Mesothelial cell of epicardium (in vitro differentiated cells): ENCODE results near the gene COL27A1. TPM values are rescaled to one million over a fixed set of nuclear protein-coding genes. Genes with fewer than 3 reads are reported as not detected.

ENCODE experiments used
- DNase-seq, 2 experiments: peaks; one replicate each; pipeline ENCODE4 v3.0.0; 2021; ENCODE audit warnings: low spot score in 2 of 2; ENCODE audit not compliant: unreplicated experiment in 2 of 2
- H3K27ac Mint-ChIP-seq: 2 replicates; pipeline ENCODE4 v1.8.0; 2021; ENCODE audit warnings: mixed read lengths
- H3K27me3 Mint-ChIP-seq: 2 replicates; pipeline ENCODE4 v1.8.0; 2021; ENCODE audit warnings: low read depth, mixed read lengths
- H3K36me3 Mint-ChIP-seq: 2 replicates; pipeline ENCODE4 v1.8.0; 2021; ENCODE audit warnings: mixed read lengths
- H3K4me1 Mint-ChIP-seq: 2 replicates; pipeline ENCODE4 v1.8.0; 2021; ENCODE audit warnings: mixed read lengths
- H3K4me3 Mint-ChIP-seq: 2 replicates; pipeline ENCODE4 v1.8.0; 2021; ENCODE audit warnings: mild to moderate bottlenecking, moderate library complexity, mixed read lengths
- H3K9me3 Mint-ChIP-seq: 2 replicates; pipeline ENCODE4 v1.8.0; 2021; ENCODE audit warnings: mixed read lengths
- total RNA-seq: library from RNA; stranded (reverse); gene quantifications from 3 replicates; pipeline ENCODE4 v1.2.1, GENCODE V29; 2021
- TF ChIP-seq, protein P1 (sequence below): fragments of 200-600 bp; sonication (generic); IDR thresholded peaks from one replicate; pipeline ENCODE4 v1.5.0; 2021; ENCODE audit warnings: antibody characterized with exemption; ENCODE audit not compliant: unreplicated experiment

Gene COL27A1
- total RNA-seq, 1 donor from 2014 or later = 138 TPM

DNA sequence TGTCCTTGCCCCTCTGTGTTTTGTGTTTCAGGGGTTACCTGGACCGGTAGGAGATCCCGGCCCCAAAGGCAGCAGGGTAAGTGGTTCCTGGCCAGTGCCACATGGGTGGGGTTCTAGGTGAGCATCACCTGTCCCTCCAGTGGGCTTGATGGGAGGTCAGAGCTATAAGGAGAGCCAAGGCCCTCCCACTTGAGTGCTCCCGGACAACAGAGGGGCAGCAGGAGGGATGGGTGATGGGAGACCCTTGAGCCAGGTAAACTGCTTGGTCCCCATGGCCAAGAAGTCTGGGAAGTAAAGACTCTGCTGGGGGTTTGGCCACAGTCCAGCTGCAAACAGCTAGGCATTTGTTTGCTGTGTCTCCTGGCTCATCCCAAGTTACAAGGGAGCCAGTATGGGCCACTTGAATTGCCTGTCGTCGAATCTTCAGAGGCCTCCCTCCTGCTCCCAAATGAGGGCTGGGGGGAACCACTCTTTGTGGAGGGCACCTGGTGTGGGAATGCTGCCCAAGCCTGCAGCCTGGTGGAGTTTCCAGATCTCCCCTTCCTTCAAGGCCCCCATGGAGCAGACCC is 51.0 kb downstream of the COL27A1 start:
- H3K9me3 Mint-ChIP-seq = no peaks in the 10 kb centered on the region
- TF ChIP-seq, protein P1, sequence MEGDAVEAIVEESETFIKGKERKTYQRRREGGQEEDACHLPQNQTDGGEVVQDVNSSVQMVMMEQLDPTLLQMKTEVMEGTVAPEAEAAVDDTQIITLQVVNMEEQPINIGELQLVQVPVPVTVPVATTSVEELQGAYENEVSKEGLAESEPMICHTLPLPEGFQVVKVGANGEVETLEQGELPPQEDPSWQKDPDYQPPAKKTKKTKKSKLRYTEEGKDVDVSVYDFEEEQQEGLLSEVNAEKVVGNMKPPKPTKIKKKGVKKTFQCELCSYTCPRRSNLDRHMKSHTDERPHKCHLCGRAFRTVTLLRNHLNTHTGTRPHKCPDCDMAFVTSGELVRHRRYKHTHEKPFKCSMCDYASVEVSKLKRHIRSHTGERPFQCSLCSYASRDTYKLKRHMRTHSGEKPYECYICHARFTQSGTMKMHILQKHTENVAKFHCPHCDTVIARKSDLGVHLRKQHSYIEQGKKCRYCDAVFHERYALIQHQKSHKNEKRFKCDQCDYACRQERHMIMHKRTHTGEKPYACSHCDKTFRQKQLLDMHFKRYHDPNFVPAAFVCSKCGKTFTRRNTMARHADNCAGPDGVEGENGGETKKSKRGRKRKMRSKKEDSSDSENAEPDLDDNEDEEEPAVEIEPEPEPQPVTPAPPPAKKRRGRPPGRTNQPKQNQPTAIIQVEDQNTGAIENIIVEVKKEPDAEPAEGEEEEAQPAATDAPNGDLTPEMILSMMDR = no peak
- peaks cover 20% of the 10 kb centered on the region for H3K36me3 Mint-ChIP-seq
- H3K27ac Mint-ChIP-seq = peak overlapping the region; percentile 96
- no peaks in the 10 kb centered on the region for H3K27me3 Mint-ChIP-seq
- H3K4me3 Mint-ChIP-seq = no peak overlapping the region
- no peak for DNase-seq
- peaks cover 56% of the 10 kb centered on the region for H3K4me1 Mint-ChIP-seq

DNA sequence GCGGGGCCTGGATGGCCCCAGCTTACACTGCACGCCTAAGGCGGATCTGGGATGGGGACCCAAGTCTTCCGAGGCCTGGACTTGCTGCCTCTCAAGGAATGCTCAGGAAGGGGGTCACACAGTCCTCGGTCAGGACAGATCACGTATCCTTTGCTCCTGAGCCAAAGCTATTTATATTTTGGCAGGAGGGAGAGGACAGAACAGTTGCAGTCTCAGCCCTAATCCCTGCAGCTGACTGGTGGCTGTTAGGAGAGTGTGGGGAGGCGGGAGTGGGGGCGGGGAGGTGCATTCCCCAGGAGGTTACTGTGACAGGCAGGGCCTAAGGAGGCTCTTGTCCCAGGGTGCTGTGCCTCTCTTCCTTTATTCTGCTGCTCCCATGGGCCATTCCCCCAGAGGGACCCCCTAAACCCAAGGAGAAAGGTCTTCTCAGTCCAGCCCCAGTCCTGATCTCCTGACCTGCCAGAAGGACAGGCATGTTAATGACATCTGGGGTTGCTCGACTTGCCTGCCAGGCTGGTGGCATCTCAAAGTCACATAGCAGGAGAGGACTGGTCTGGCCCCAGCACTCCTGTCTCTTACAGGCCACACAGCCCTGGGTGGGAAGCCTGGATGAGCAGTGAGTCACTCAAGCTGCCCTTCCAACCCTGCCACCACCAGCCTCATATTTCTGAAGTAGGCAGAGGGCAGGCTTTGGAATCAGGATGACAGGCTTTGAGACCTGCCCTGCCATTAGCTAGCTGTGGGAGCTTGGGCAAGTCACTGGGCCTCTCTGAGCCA is 51.9 kb downstream of the COL27A1 start:
- TF ChIP-seq, protein P1 = no peak
- no peak overlapping the region for H3K4me3 Mint-ChIP-seq
- DNase-seq = peak; percentile 42 to 59
- peaks cover 55% of the 10 kb centered on the region for H3K4me1 Mint-ChIP-seq
- peak overlapping the region; percentile 87 for H3K27ac Mint-ChIP-seq
- H3K9me3 Mint-ChIP-seq = no peaks in the 10 kb centered on the region
- H3K36me3 Mint-ChIP-seq = peaks cover 19% of the 10 kb centered on the region
- no peaks in the 10 kb centered on the region for H3K27me3 Mint-ChIP-seq

DNA sequence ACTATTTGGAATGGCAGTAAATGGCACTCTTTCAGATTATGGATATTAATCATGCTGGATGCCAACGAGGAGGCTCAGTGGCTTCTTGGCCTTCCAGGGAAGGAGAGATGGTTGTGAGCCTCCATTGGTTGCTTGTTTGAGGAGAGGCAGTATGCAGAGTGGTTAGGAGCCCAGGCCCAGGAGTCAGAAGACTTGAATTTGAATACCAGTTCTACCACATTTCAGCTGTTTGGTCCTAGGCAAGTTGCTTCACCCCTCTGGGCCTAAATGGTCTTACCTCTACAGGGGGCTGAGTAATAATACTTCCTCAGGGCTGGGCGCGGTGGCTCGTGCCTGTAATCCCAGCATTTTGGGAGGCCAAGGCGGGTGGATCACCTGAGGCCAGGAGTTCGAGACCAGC is 52.5 kb downstream of the COL27A1 start:
- TF ChIP-seq, protein P1 = no peak
- Mint-ChIP-seq H3K9me3 (no peaks in the 10 kb centered on the region), H3K4me1 (peaks cover 55% of the 10 kb centered on the region), H3K27ac (peak overlapping the region; percentile 87), H3K36me3 (peaks cover 15% of the 10 kb centered on the region), H3K4me3 (no peak overlapping the region), H3K27me3 (no peaks in the 10 kb centered on the region)
- no peak for DNase-seq

DNA sequence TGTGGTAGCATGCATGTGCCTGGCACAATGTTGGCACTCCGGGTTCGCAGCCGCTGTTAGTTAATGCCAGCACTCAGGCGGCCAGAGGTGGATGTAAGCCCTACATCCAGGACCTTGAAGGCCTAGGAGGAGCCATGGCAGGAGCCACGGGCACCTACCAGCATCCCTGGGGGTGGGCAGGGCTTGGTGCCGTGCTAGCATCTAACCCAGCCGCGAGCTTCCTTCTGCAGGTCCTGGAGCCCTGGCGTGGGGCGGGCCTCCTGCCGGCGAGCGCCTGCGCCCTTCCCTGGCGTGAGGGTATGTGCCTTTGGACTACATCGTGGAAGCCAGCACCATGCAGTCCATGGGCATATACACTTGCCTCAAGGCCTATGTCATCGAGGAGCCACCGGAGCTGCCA is 53.8 kb downstream of the COL27A1 start:
- no peak for DNase-seq
- Mint-ChIP-seq H3K9me3 (no peaks in the 10 kb centered on the region), H3K4me3 (no peak overlapping the region)

DNA sequence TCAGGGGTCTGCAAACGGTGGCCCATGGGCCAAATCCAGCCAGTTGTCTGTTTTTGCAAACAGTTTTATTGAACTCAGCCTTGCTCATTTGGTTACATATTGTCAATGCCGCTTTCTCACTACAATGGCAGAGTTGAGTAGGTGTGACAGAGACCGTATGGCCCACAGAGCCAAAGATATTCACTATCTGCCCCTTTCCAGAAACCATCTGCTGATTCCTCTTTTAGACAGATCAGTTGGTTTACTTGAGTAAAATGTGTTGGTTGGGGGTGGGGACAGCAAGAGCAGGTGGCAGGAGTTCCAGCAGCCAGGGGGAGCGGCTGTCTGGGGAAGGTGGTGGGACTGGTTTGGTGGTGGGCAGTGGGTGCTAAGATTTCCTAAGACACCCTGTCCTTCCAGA is 54.8 kb downstream of the COL27A1 start:
- H3K36me3 Mint-ChIP-seq = peaks cover 13% of the 10 kb centered on the region
- H3K4me1 Mint-ChIP-seq = peaks cover 37% of the 10 kb centered on the region
- TF ChIP-seq, protein P1 = no peak
- H3K27me3 Mint-ChIP-seq = no peaks in the 10 kb centered on the region
- DNase-seq = no peak
- H3K27ac Mint-ChIP-seq = no peak overlapping the region
- H3K9me3 Mint-ChIP-seq = no peaks in the 10 kb centered on the region
- no peak overlapping the region for H3K4me3 Mint-ChIP-seq

More for the DNA sequence above, 53.8 kb downstream of the COL27A1 start:
- TF ChIP-seq, protein P1 = no peak
- Mint-ChIP-seq H3K4me1 (peaks cover 42% of the 10 kb centered on the region), H3K27ac (no peak overlapping the region), H3K27me3 (no peaks in the 10 kb centered on the region), H3K36me3 (peaks cover 13% of the 10 kb centered on the region)
